SH-SY5Y (cell line): ENCODE measurements around the gene MEN1.

Source experiments
- GATA2 ChIP-seq: IDR thresholded peaks from 2 replicates; pipeline ENCODE4 v1.6.1; 2011; ENCODE audit warnings: mild to moderate bottlenecking, low read depth, low read length
- GATA3 ChIP-seq: IDR thresholded peaks from 2 replicates; pipeline ENCODE4 v1.6.1; 2011; ENCODE audit warnings: low read depth, mild to moderate bottlenecking, low read length, moderate library complexity

DNA sequence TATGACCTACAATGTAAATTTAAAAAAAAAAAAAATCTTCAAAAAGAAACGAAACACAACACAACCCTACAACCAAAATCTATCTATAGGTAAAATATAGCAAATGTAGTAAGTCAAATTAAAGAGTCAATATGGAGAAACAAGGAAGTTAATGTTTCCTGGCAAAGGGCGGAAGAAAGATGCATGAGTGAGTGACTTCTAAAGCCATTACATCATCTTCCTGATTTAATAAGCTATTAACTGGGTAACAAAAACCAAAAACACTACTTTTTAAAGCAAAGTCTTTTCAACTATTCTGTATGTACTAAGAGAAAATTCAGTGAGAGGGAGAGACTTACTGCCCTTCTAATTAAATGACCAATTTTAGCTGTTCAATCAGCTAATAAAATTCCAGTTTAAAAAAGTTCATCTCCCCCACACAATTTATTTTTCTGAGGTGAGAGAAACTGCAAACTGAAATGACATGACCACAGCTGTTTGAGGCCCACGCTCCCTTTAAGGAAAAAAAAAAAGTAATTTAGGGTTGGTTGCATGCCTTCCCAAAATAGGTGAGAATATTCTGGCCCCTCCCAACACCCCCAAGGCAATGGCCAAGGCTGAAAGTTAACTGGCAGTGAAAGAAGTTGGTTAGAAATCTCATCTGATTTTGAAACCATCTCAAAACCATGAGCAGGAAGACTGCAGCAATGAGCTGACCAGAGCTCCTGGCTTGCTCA lies 37.9 kb downstream of the MEN1 start:
- no peak for TF ChIP-seq GATA2
- TF ChIP-seq GATA3 = no peak
